GM23338 (cell line): ENCODE measurements around the gene MFN1.

Experiments
- CREB1 ChIP-seq: fragments of 250-450 bp; sonication (Bioruptor Pico); IDR thresholded peaks from 2 replicates; pipeline ENCODE4 v1.5.0; 2020; ENCODE audit warnings: low read depth, mild to moderate bottlenecking, moderate library complexity
- EZH2 ChIP-seq: fragments of 200-600 bp; sonication (generic); IDR thresholded peaks from one replicate; pipeline ENCODE4 v1.8.0; 2017; ENCODE audit warnings: antibody characterized with exemption, mild to moderate bottlenecking, low read depth; ENCODE audit not compliant: unreplicated experiment
- EZH2phosphoT487 ChIP-seq: fragments of 200-600 bp; sonication (generic); IDR thresholded peaks from one replicate; pipeline ENCODE4 v1.8.1; 2018; ENCODE audit warnings: antibody characterized with exemption; ENCODE audit not compliant: unreplicated experiment
- JUNB ChIP-seq: IDR thresholded peaks from one replicate; pipeline ENCODE4 v1.6.1; 2016; ENCODE audit warnings: antibody characterized with exemption; ENCODE audit not compliant: unreplicated experiment
- POLR2AphosphoS5 ChIP-seq: IDR thresholded peaks from 2 replicates; pipeline ENCODE4 v1.6.1; 2016; ENCODE audit warnings: antibody characterized with exemption, low read depth
- ZNF114 ChIP-seq: fragments of 250-450 bp; sonication (Bioruptor Pico); IDR thresholded peaks from 2 replicates; pipeline ENCODE4 v1.5.0; 2020; ENCODE audit warnings: mild to moderate bottlenecking, moderate library complexity
- TF ChIP-seq, protein P1 (sequence below): IDR thresholded peaks from one replicate; pipeline ENCODE4 v1.6.1; 2018; ENCODE audit warnings: antibody characterized with exemption; ENCODE audit not compliant: unreplicated experiment
- TF ChIP-seq, protein P2 (sequence below), 2 experiments: fragments of 200-600 bp in 1 of 2; sonication (generic) in 1 of 2; conservative IDR thresholded peaks; 2 replicates each; pipeline versions ENCODE4 v1.5.1 to v1.6.1; 2016 to 2017; ENCODE audit warnings: antibody characterized with exemption in 2 of 2, low read depth in 2 of 2, mild to moderate bottlenecking in 2 of 2, moderate library complexity in 1 of 2
- TF ChIP-seq, protein P3 (sequence below): IDR thresholded peaks from 2 replicates; pipeline ENCODE4 v1.6.1; 2016; ENCODE audit warnings: antibody characterized with exemption

DNA sequence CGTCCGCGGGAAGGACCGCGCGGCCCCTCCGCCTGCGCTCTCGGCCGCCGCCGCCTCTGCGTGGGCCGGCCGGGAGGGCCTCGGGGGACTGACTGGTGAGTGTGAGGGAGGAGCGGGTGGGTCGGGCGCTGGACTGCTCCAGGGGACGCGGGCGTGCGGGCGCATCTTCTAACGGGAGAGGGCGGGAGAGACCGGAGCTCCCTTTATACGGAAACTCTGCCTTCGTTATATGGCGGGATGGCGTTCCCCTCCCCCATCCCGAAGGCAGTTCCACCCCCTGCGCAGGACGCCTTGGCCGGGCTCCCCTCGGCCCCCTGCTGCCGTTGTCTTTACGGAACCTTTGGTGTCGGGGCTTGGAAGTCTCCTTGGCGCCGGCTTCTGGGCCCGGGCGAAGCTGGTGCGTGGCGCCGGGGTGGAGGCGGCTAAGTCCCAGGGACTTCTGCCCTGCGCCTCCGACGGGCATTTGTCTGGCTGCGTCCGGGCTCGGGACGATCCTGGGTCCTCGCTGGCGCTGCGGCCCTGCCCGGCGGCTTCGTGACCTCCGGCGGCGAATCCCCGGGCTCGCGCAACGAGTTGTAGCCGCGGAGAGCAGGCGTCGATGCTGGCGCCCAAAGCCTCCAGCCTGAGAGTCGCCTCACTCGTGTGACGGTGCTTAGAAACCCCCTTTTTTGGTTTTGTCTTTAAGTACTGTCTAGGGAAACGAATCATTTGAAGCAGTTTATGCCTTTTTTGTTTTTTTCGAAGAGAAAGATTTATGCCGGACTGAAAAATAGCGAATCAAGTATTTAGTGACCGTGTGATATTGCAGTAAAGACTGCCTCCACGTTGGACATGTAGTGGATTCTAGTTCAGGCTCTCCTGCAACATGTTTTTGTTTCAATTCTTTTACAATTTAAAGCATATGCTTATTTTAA is 24.1 kb upstream of the MFN1 start:
- TF ChIP-seq, protein P1, sequence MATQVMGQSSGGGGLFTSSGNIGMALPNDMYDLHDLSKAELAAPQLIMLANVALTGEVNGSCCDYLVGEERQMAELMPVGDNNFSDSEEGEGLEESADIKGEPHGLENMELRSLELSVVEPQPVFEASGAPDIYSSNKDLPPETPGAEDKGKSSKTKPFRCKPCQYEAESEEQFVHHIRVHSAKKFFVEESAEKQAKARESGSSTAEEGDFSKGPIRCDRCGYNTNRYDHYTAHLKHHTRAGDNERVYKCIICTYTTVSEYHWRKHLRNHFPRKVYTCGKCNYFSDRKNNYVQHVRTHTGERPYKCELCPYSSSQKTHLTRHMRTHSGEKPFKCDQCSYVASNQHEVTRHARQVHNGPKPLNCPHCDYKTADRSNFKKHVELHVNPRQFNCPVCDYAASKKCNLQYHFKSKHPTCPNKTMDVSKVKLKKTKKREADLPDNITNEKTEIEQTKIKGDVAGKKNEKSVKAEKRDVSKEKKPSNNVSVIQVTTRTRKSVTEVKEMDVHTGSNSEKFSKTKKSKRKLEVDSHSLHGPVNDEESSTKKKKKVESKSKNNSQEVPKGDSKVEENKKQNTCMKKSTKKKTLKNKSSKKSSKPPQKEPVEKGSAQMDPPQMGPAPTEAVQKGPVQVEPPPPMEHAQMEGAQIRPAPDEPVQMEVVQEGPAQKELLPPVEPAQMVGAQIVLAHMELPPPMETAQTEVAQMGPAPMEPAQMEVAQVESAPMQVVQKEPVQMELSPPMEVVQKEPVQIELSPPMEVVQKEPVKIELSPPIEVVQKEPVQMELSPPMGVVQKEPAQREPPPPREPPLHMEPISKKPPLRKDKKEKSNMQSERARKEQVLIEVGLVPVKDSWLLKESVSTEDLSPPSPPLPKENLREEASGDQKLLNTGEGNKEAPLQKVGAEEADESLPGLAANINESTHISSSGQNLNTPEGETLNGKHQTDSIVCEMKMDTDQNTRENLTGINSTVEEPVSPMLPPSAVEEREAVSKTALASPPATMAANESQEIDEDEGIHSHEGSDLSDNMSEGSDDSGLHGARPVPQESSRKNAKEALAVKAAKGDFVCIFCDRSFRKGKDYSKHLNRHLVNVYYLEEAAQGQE = no peak
- TF ChIP-seq, protein P2, sequence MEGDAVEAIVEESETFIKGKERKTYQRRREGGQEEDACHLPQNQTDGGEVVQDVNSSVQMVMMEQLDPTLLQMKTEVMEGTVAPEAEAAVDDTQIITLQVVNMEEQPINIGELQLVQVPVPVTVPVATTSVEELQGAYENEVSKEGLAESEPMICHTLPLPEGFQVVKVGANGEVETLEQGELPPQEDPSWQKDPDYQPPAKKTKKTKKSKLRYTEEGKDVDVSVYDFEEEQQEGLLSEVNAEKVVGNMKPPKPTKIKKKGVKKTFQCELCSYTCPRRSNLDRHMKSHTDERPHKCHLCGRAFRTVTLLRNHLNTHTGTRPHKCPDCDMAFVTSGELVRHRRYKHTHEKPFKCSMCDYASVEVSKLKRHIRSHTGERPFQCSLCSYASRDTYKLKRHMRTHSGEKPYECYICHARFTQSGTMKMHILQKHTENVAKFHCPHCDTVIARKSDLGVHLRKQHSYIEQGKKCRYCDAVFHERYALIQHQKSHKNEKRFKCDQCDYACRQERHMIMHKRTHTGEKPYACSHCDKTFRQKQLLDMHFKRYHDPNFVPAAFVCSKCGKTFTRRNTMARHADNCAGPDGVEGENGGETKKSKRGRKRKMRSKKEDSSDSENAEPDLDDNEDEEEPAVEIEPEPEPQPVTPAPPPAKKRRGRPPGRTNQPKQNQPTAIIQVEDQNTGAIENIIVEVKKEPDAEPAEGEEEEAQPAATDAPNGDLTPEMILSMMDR (conservative IDR thresholded peaks at IDR 0.05; ENCODE audit: low read depth in 2 of 2) = no peak
- TF ChIP-seq, protein P3, sequence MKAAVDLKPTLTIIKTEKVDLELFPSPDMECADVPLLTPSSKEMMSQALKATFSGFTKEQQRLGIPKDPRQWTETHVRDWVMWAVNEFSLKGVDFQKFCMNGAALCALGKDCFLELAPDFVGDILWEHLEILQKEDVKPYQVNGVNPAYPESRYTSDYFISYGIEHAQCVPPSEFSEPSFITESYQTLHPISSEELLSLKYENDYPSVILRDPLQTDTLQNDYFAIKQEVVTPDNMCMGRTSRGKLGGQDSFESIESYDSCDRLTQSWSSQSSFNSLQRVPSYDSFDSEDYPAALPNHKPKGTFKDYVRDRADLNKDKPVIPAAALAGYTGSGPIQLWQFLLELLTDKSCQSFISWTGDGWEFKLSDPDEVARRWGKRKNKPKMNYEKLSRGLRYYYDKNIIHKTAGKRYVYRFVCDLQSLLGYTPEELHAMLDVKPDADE = no peak
- TF ChIP-seq EZH2 (no peak), POLR2AphosphoS5 (no peak), EZH2phosphoT487 (no peak), ZNF114 (no peak), CREB1 (CRISPR knock-in tag) (no peak), JUNB (no peak)
